GM19372 (cell line): ENCODE data around the gene CFAP100.

Experiments
- ATAC-seq: cut with Tn5 transposase; IDR thresholded peaks from one replicate; pipeline ENCODE4 v1.9.1; 2021; ENCODE audit warnings: mild to moderate bottlenecking, low read depth, moderate library complexity; ENCODE audit not compliant: unreplicated experiment

The CFAP100 gene

GRCh38 chr3:126394179-126394976 lies at the start of gene CFAP100:
CFAP100 (plus strand) TSS chr3:126394909; CDS start chr3:126396001, 1,092 bp downstream.
- no peak for ATAC-seq

- no peak for ATAC-seq
Observed at GRCh38 chr3:126345231-126345630, 49.5 kb upstream of the CFAP100 start.

GRCh38 chr3:126345641-126346460 lies 48.9 kb upstream of the CFAP100 start:
- no peak for ATAC-seq

- ATAC-seq: no peak
Observed at GRCh38 chr3:126346466-126346865, 48.2 kb upstream of the CFAP100 start.

GRCh38 chr3:126347543-126348161 lies 47.1 kb upstream of the CFAP100 start:
- no peak for ATAC-seq

- no peak for ATAC-seq
Observed at GRCh38 chr3:126348308-126348920, 46.3 kb upstream of the CFAP100 start.

- ATAC-seq: no peak
Observed at GRCh38 chr3:126349071-126349470, 45.6 kb upstream of the CFAP100 start.

GRCh38 chr3:126349611-126350501 lies 44.9 kb upstream of the CFAP100 start:
- no peak for ATAC-seq

GRCh38 chr3:126350502-126351085 lies 44.1 kb upstream of the CFAP100 start:
- no peak for ATAC-seq

- no peak for ATAC-seq
Observed at GRCh38 chr3:126351086-126351770, 43.5 kb upstream of the CFAP100 start.

GRCh38 chr3:126351771-126352475 lies 42.8 kb upstream of the CFAP100 start:
- ATAC-seq: no peak

- no peak for ATAC-seq
Observed at GRCh38 chr3:126352476-126353454, 41.9 kb upstream of the CFAP100 start.

GRCh38 chr3:126353694-126354321 lies 40.9 kb upstream of the CFAP100 start:
- ATAC-seq: no peak

GRCh38 chr3:126354776-126355175 lies 39.9 kb upstream of the CFAP100 start:
- no peak for ATAC-seq

- no peak for ATAC-seq
Observed at GRCh38 chr3:126355251-126355650, 39.5 kb upstream of the CFAP100 start.

GRCh38 chr3:126355777-126356372 lies 38.8 kb upstream of the CFAP100 start:
- no peak for ATAC-seq
